ENCODE data around the gene ANO6. TPM values are rescaled to one million over a fixed set of nuclear protein-coding genes. Genes with fewer than 3 reads are reported as not detected.

Gene ANO6
- total RNA-seq, 5 donors from 2014 or later (not counting 1 experiment from before 2014, with no cell fraction given): 17.9 to 22.5 (median 20.3) TPM

- H3K36me3 ChIP-seq (ENCODE audit: control insufficient read depth in 2 of 2, extremely low read depth in 1 of 2, insufficient read depth in 1 of 2, low read length in 1 of 2): peaks cover 0 to 2% of the 10 kb centered on the region in 2 donors
- H3K4me1 ChIP-seq (ENCODE audit: control insufficient read depth in 1 of 2, extremely low read depth in 1 of 2, insufficient read depth in 2 of 2, low read length in 2 of 2): no peaks in the 10 kb centered on the region
- no peak overlapping the region for H3K4me3 ChIP-seq (ENCODE audit: control insufficient read depth in 1 of 2, extremely low read depth in 1 of 2, low read length in 1 of 2)
- POLR2A ChIA-PET: no interaction called here
- no peak for ATAC-seq (replicated peaks in 1 of 4)
- Mint-ChIP-seq H3K4me1 (peaks cover 0 to 17% (median 1%) of the 10 kb centered on the region in 3 donors), H3K9me3 (no peaks in the 10 kb centered on the region), H3K4me3 (no peak overlapping the region), H3K27ac (no peak overlapping the region), H3K36me3 (peaks cover 8% of the 10 kb centered on the region), H3K27me3 (no peaks in the 10 kb centered on the region)
- no peaks in the 10 kb centered on the region for H3K27me3 ChIP-seq (replicated peaks in 1 of 2; ENCODE audit: control insufficient read depth in 2 of 2, extremely low read depth in 1 of 2, insufficient read depth in 2 of 2, low read length in 1 of 2)
- H3K27ac ChIP-seq (ENCODE audit: low read length): no peak overlapping the region
- CTCF ChIA-PET: no interaction called here
- no peak for DNase-seq
- WGBS (ENCODE audit: insufficient coverage): 100% methylated on average over 1 of the region's 2 CpGs
- no peaks in the 10 kb centered on the region for H3K9me3 ChIP-seq
These were observed 74.3 kb downstream of the ANO6 start for GRCh38 chr12:45290216-45290605.

GRCh38 chr12:45291518-45291917 is 75.6 kb downstream of the ANO6 start:
- H3K36me3 Mint-ChIP-seq: peaks cover 8% of the 10 kb centered on the region
- no peaks in the 10 kb centered on the region for H3K9me3 Mint-ChIP-seq
- CTCF ChIA-PET: no interaction called here
- Histone ChIP-seq H3K4me3 (ENCODE audit: control insufficient read depth in 1 of 2, extremely low read depth in 1 of 2, low read length in 1 of 2) (no peak overlapping the region), H3K36me3 (ENCODE audit: control insufficient read depth in 2 of 2, extremely low read depth in 1 of 2, insufficient read depth in 1 of 2, low read length in 1 of 2) (peaks cover 0 to 2% of the 10 kb centered on the region in 2 donors), H3K9me3 (no peaks in the 10 kb centered on the region), H3K27ac (ENCODE audit: low read length) (no peak overlapping the region), H3K4me1 (ENCODE audit: control insufficient read depth in 1 of 2, extremely low read depth in 1 of 2, insufficient read depth in 2 of 2, low read length in 2 of 2) (no peaks in the 10 kb centered on the region), H3K27me3 (replicated peaks in 1 of 2; ENCODE audit: control insufficient read depth in 2 of 2, extremely low read depth in 1 of 2, insufficient read depth in 2 of 2, low read length in 1 of 2) (no peaks in the 10 kb centered on the region)
- H3K4me3 Mint-ChIP-seq: no peak overlapping the region
- peaks cover 3 to 20% (median 4%) of the 10 kb centered on the region in 3 donors for H3K4me1 Mint-ChIP-seq
- no peak overlapping the region for H3K27ac Mint-ChIP-seq
- DNase-seq: no peak
- no CpG with 5 or more reads among the region's 1 CpG for WGBS (ENCODE audit: insufficient coverage)
- no peaks in the 10 kb centered on the region for H3K27me3 Mint-ChIP-seq
- no peak for ATAC-seq (replicated peaks in 1 of 4)
- POLR2A ChIA-PET: no interaction called here

GRCh38 chr12:45292486-45293195 is 76.7 kb downstream of the ANO6 start:
- Histone ChIP-seq H3K27me3 (replicated peaks in 1 of 2; ENCODE audit: control insufficient read depth in 2 of 2, extremely low read depth in 1 of 2, insufficient read depth in 2 of 2, low read length in 1 of 2) (no peaks in the 10 kb centered on the region), H3K36me3 (ENCODE audit: control insufficient read depth in 2 of 2, extremely low read depth in 1 of 2, insufficient read depth in 1 of 2, low read length in 1 of 2) (peaks cover 0 to 2% of the 10 kb centered on the region in 2 donors), H3K4me3 (ENCODE audit: control insufficient read depth in 1 of 2, extremely low read depth in 1 of 2, low read length in 1 of 2) (no peak overlapping the region), H3K27ac (ENCODE audit: low read length) (no peak overlapping the region), H3K9me3 (no peaks in the 10 kb centered on the region), H3K4me1 (ENCODE audit: control insufficient read depth in 1 of 2, extremely low read depth in 1 of 2, insufficient read depth in 2 of 2, low read length in 2 of 2) (no peaks in the 10 kb centered on the region)
- WGBS (ENCODE audit: insufficient coverage): 100% methylated on average over 4 of the region's 4 CpGs
- Mint-ChIP-seq H3K4me3 (no peak overlapping the region), H3K9me3 (no peaks in the 10 kb centered on the region), H3K4me1 (peaks cover 3 to 14% (median 4%) of the 10 kb centered on the region in 3 donors), H3K36me3 (peaks cover 8% of the 10 kb centered on the region), H3K27ac (no peak overlapping the region), H3K27me3 (no peaks in the 10 kb centered on the region)
- ATAC-seq (replicated peaks in 1 of 4): no peak
- ChIA-PET POLR2A (no interaction called here), CTCF (interaction anchor here in 1 of 2 donors (0.6 kb wide), 1 partner anchor 131 kb away, joined by 4 read pairs; no protein-coding TSS in a partner anchor)
- DNase-seq: no peak

- no peak for ATAC-seq (replicated peaks in 1 of 4)
- peaks cover 3 to 14% (median 4%) of the 10 kb centered on the region in 3 donors for H3K4me1 Mint-ChIP-seq
- H3K27me3 Mint-ChIP-seq: no peaks in the 10 kb centered on the region
- Histone ChIP-seq H3K4me1 (ENCODE audit: control insufficient read depth in 1 of 2, extremely low read depth in 1 of 2, insufficient read depth in 2 of 2, low read length in 2 of 2) (no peaks in the 10 kb centered on the region), H3K4me3 (ENCODE audit: control insufficient read depth in 1 of 2, extremely low read depth in 1 of 2, low read length in 1 of 2) (no peak overlapping the region), H3K9me3 (no peaks in the 10 kb centered on the region), H3K36me3 (ENCODE audit: control insufficient read depth in 2 of 2, extremely low read depth in 1 of 2, insufficient read depth in 1 of 2, low read length in 1 of 2) (peaks cover 0 to 2% of the 10 kb centered on the region in 2 donors), H3K27ac (ENCODE audit: low read length) (no peak overlapping the region), H3K27me3 (replicated peaks in 1 of 2; ENCODE audit: control insufficient read depth in 2 of 2, extremely low read depth in 1 of 2, insufficient read depth in 2 of 2, low read length in 1 of 2) (no peaks in the 10 kb centered on the region)
- H3K4me3 Mint-ChIP-seq: no peak overlapping the region
- CTCF ChIA-PET: no interaction called here
- H3K27ac Mint-ChIP-seq: no peak overlapping the region
- peaks cover 5% of the 10 kb centered on the region for H3K36me3 Mint-ChIP-seq
- H3K9me3 Mint-ChIP-seq: no peaks in the 10 kb centered on the region
- no peak for DNase-seq
- 100% methylated on average over 2 of the region's 5 CpGs for WGBS (ENCODE audit: insufficient coverage)
- POLR2A ChIA-PET: no interaction called here
These were observed 79.0 kb downstream of the ANO6 start for GRCh38 chr12:45294906-45295305.

GRCh38 chr12:45296046-45296586 is 80.2 kb downstream of the ANO6 start:
- Mint-ChIP-seq H3K4me3 (no peak overlapping the region), H3K27me3 (no peaks in the 10 kb centered on the region), H3K9me3 (no peaks in the 10 kb centered on the region), H3K36me3 (peaks cover 3% of the 10 kb centered on the region), H3K4me1 (peaks cover 3 to 14% (median 4%) of the 10 kb centered on the region in 3 donors), H3K27ac (no peak overlapping the region)
- DNase-seq (no peak), ATAC-seq (replicated peaks in 1 of 4) (no peak)
- Histone ChIP-seq H3K36me3 (ENCODE audit: control insufficient read depth in 2 of 2, extremely low read depth in 1 of 2, insufficient read depth in 1 of 2, low read length in 1 of 2) (no peaks in the 10 kb centered on the region), H3K27me3 (replicated peaks in 1 of 2; ENCODE audit: control insufficient read depth in 2 of 2, extremely low read depth in 1 of 2, insufficient read depth in 2 of 2, low read length in 1 of 2) (no peaks in the 10 kb centered on the region), H3K27ac (ENCODE audit: low read length) (no peak overlapping the region), H3K4me1 (ENCODE audit: control insufficient read depth in 1 of 2, extremely low read depth in 1 of 2, insufficient read depth in 2 of 2, low read length in 2 of 2) (no peaks in the 10 kb centered on the region), H3K9me3 (no peaks in the 10 kb centered on the region), H3K4me3 (ENCODE audit: control insufficient read depth in 1 of 2, extremely low read depth in 1 of 2, low read length in 1 of 2) (no peak overlapping the region)
- WGBS (ENCODE audit: insufficient coverage): 100% methylated on average over 3 of the region's 7 CpGs
- ChIA-PET POLR2A (no interaction called here), CTCF (no interaction called here)

- H3K36me3 ChIP-seq (ENCODE audit: control insufficient read depth in 2 of 2, extremely low read depth in 1 of 2, insufficient read depth in 1 of 2, low read length in 1 of 2): no peaks in the 10 kb centered on the region
- CTCF ChIA-PET: interaction anchor here in 1 of 2 donors (0.6 kb wide), 1 partner anchor 1015 kb away, joined by 3 read pairs; no protein-coding TSS in a partner anchor
These were observed 82.2 kb downstream of the ANO6 start for GRCh38 chr12:45298047-45298446.

More at GRCh38 chr12:45298047-45298446, 82.2 kb downstream of the ANO6 start:
- Histone ChIP-seq H3K27ac (ENCODE audit: low read length) (no peak overlapping the region), H3K9me3 (no peaks in the 10 kb centered on the region), H3K4me1 (ENCODE audit: control insufficient read depth in 1 of 2, extremely low read depth in 1 of 2, insufficient read depth in 2 of 2, low read length in 2 of 2) (no peaks in the 10 kb centered on the region), H3K27me3 (replicated peaks in 1 of 2; ENCODE audit: control insufficient read depth in 2 of 2, extremely low read depth in 1 of 2, insufficient read depth in 2 of 2, low read length in 1 of 2) (no peaks in the 10 kb centered on the region), H3K4me3 (ENCODE audit: control insufficient read depth in 1 of 2, extremely low read depth in 1 of 2, low read length in 1 of 2) (no peak overlapping the region)
- H3K27me3 Mint-ChIP-seq: no peaks in the 10 kb centered on the region
- POLR2A ChIA-PET: no interaction called here
- ATAC-seq (replicated peaks in 1 of 4): no peak
- peaks cover 3 to 6% (median 4%) of the 10 kb centered on the region in 3 donors for H3K4me1 Mint-ChIP-seq
- DNase-seq: no peak
- H3K27ac Mint-ChIP-seq: no peak overlapping the region
- H3K9me3 Mint-ChIP-seq: no peaks in the 10 kb centered on the region
- peaks cover 8% of the 10 kb centered on the region for H3K36me3 Mint-ChIP-seq
- WGBS (ENCODE audit: insufficient coverage): no CpG with 5 or more reads among the region's 4 CpGs
- H3K4me3 Mint-ChIP-seq: no peak overlapping the region
